Posterior cingulate gyrus (tissue), 11 donors: ENCODE results near the gene NOS1AP.

Experiments
- DNase-seq, 10 donors: peaks; one replicate each; pipeline versions ENCODE4 v3.0.0 to v3.0.0-alpha.2; 2020 to 2021; ENCODE audit warnings: mixed read lengths in 3 of 10
- intact Hi-C: fragments of 100-400 bp; cut with DNase I; formaldehyde crosslinking; loops from one replicate; pipeline ENCODE4 v1.15.1; 2023

The NOS1AP gene

DNA sequence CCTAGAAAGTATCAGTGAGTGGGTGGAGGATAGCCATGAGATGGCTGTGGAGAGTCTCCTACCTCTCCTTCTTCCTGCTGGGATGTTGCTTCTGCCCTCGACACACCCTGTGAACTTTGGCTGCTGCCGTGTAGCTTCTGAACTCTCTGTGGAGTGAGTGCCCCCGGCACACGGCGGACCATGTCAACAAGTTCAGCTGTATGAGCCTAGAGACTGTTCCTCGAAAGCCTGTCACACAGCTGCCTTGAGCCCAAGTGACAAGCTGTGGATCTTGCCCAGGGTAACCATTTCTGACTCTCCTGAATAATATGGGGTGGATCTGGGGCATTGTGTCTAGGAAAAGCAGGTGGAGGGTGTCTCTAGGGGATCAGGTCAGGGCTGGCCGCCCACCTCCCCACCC is 143.2 kb downstream of the NOS1AP start:
- DNase-seq: no peak
- intact Hi-C loops: no loop called here

DNA sequence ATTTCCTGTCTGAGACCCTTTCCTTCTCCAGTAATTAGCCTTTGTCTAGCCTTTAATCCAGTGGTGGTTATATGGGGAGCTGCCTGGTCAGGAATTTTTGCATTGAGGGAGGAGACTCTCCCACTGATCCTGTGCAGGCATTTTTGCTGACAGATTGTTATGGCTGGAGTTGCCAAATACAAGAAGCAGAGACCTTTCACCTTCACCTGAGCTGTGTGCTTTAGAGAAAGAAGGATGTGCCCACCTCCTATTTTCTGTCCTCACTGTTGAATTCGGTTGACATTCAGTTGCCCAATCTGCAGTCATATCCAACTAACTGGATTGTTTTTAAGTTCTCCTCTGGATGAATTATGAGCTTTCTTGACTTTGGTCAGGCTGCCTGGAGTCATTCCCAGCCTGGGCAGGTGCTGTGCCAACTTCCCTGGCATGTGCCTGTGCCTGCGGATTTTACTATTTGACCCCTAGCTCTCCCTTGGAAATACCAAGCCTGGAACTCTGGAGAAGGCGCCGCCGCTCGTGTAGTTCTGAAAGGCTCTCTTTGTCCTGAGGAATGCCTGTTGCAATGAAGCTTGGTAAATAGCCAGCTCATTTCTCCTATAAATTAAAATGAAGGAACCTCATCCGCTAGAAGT is 143.9 kb downstream of the NOS1AP start:
- peak in 6 of 10 donors; percentile 36 to 85 (median 64) for DNase-seq
- intact Hi-C loops: no loop called here

GRCh38 chr1:162214202-162214601 is 144.7 kb downstream of the NOS1AP start:
- intact Hi-C loops: no loop called here
- no peak for DNase-seq

DNA sequence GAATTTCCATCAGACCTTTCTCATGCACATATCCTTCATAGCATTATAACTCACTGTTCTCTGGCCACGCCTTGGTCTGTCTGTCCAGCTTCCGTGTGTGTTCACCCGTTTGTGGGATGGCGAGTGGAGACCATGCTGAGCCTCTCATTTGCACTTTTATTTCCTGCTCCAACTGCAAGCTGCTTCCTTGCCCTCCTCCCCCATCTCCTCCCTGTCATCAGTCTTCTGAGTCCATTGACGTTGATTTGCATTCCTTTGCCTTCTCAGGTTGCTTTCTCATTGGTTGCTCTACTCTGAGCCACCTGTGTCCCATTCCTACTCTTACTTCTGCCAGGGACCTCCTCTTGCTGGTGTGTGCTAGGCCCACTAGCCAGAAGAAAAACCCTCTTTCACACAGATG is 146.4 kb downstream of the NOS1AP start:
- DNase-seq: no peak
- intact Hi-C loops: no loop called here

DNA sequence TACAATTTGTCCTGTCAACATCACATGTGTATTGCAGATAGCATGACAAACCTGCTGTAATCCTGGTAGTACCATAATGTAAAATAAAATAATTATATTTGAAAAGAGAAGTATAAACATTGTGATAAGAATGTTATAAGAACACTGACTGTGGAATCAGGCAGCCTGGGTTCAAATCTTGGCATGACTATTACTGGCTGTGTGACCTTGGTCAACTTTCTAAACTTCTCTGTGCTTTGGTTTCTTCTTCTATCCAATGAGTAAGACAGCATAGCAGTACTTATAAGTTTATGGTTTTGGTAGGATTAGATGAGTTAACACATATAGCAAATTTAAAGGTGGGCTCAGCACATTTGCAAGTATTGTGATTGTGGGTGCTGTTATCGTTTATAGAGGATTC is 147.1 kb downstream of the NOS1AP start:
- DNase-seq: no peak
- intact Hi-C loops: no loop called here

DNA sequence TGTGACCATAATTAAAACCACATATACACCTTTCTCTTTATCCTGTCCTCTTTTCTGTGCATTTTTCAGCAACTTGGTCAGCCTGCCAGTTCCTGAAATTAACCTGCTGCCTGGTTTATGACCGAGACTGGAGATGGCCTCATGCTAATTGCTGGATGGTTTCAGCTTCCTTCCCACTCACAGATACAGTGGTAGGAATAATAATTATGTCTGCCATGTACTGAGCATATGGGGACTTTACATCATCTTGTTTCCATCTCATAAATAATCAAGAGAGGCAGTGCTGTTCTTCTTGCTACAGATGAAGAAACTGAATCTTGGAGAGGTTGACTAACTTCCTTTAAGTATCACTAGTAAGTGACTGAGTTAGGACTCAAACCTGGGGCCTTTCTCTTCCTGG is 148.2 kb downstream of the NOS1AP start:
- intact Hi-C loops: no loop called here
- no peak for DNase-seq

DNA sequence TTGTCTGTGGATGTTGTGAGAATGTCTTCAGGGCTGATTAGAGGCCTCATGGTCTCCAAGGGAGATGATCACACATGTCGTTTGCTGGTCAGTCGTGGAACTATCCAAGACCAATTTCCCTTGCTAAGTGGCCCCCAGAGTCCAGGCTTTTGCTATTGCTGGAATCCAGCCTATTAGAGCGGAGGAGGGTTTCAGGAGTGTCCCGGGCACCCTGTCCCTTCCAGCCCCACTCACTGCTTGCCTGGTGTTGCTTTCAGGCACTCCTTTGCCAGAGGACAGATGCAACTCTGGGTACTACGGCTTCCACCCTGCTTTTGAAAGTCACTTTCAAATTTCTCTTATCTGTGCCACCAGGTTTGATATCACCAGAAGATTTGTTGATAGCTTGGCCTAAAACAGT is 149.1 kb downstream of the NOS1AP start:
- intact Hi-C loops: no loop called here

DNA sequence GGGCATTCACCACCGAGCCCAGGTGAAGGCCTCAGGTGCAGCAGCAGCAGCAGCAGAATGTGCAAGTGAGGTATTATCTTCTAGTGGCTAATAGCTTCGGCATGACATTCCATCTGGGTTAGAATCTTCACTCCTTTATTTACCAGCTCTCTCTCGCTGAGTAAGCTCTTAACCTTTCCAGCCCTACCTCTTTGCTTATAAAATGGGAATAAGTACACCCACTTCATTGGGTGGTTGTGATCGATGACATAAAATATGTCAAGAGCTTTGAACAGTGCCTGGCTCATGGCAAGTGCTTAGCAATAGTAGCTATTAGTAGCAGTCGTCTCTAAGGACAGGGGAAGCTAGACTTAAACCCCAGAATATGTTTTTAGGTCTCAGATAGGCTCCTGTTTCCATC is 149.5 kb downstream of the NOS1AP start:
- no peak for DNase-seq
- intact Hi-C loops: no loop called here

More for the DNA sequence above, 149.1 kb downstream of the NOS1AP start:
- DNase-seq: no peak

GRCh38 chr1:162219461-162219860 is 150.0 kb downstream of the NOS1AP start:
- no peak for DNase-seq
- intact Hi-C loops: no loop called here

DNA sequence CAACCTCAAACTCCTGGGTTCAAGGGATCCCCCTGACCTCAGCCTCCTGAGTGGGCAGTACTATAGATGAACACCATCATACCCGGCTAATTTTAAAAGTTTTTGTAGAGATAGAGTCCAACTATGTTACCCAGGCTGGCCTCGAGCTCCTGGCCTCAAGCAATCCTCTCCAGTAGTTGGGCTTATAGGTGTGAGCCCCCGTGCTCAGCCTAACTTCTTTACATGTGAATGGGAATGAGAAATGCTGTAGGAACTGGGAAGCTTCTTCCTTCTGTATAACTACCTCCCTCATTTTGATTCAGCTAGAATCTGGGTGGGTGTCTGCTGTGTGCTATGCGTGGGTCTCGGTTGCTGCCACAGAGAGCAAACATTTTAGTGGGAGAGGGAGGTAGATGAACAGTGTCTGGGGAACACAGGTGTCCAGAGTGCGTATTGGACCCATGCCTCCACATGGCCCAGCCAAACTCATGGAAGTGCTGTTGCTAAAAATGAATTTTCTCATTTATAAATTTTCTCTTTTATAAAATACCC is 150.6 kb downstream of the NOS1AP start:
- intact Hi-C loops: no loop called here
- DNase-seq: peak in 1 of 10 donors; percentile 65

- no peak for DNase-seq
- intact Hi-C loops: no loop called here
Measured at GRCh38 chr1:162222014-162222413, 152.5 kb downstream of the NOS1AP start.

- no peak for DNase-seq
- intact Hi-C loops: no loop called here
Measured at GRCh38 chr1:162222730-162223129, 153.2 kb downstream of the NOS1AP start.

GRCh38 chr1:162223488-162223887 is 154.0 kb downstream of the NOS1AP start:
- DNase-seq: no peak
- intact Hi-C loops: no loop called here

DNA sequence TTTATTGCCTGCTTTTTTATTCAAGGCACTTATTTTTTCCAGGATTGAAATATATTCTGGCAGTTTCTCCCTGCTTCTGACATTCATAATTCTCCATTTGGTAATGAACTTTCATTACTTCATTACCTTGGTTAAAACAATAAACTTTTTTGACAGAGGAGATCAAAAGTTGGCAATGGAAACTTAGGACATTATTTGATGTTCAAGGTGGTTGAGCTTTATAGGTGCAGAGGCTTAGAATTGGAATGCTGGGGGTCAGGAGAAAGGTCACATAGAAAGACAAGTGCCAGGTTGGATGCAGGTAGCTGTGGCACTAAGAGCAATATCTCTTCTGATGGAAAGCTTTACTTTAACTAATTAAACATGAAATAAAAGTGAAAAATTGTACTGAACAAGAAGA is 154.8 kb downstream of the NOS1AP start:
- intact Hi-C loops: no loop called here
- DNase-seq: no peak

DNA sequence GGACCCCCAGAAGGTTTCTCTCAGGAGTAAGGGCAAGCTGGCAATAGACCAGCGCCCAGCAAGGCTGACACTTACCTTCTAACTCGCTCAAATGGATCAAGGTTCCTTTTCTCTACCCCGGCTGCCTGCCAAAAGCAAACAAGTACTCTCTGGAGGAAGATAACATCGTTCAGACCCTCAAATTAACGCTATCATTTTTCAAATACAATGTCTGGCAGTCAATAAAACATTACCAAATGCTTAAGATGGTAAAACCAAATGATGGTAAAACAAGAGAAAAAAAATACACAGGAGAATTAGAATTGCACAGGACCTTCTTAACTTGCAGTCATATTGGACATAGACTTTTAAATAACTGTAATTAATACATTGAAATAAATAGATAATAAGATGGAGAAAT is 159.1 kb downstream of the NOS1AP start:
- no peak for DNase-seq
- intact Hi-C loops: no loop called here

DNA sequence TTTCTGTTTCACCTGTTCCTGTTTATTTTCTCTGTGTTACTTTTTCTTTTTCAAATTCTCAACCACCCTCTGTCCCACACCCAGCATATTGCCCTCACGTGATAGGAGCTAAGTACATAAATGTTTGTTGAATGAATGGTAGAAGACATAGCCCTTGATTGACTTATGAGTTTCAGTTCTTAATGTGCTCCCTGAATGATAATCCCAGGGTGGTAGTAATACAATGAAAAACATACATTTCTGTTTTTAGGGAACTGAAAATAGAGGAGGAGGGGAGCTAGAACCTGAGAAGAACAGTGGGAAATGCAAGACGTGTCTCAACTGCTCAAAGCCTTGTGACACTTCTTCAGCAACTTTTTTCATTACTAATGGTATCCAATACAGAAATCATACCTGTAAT is 160.1 kb downstream of the NOS1AP start:
- intact Hi-C loops: no loop called here

DNA sequence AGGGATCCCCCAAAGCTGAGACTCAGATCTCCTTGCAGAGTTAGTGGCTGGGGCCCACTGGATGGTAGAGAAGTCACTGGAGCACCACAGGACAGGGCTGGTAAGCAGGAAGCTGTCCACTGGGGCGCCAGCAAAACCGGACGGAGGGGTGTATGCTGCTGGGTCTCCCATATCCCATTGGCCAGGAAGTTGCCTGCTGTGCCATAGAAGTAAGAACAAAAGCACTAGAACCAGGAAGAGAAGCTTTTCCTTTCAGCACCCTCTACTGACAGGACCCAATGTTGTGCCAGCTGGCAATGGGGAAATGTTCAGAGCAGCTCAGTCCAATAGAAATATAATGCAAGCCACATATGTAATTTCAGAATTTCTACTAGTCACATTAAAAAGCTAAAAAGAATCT is 160.6 kb downstream of the NOS1AP start:
- DNase-seq: peak in 5 of 10 donors; percentile 22 to 85 (median 46)
- intact Hi-C loops: loop anchor here (5.0 kb wide), 1 partner anchor 173 kb away; no protein-coding TSS in a partner anchor

More for the DNA sequence above, 160.1 kb downstream of the NOS1AP start:
- DNase-seq: no peak

DNA sequence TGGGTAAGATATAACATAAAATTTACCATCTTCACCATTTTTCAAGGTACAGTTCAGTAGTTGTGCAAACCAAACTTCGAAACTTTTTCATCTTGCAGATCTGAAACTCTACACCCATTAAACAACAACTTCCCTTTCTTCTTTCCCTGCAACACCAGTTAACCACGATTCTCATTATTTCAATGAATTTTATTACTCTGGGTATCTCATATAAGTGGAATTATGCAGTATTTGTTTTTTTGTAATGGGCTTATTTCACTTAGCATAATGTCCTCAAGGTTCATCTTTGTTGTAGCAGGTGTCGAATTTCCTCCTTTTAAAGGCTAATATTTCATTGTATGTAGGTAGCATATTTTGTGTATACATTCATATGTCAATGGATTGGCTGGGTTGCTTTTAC is 161.0 kb downstream of the NOS1AP start:
- DNase-seq: no peak
- intact Hi-C loops: loop anchor here (5.0 kb wide), 1 partner anchor 173 kb away; no protein-coding TSS in a partner anchor

- no peak for DNase-seq
- intact Hi-C loops: loop anchor here (5.0 kb wide), 1 partner anchor 175 kb away; no protein-coding TSS in a partner anchor
Measured at GRCh38 chr1:162232034-162232711, 162.7 kb downstream of the NOS1AP start.

DNA sequence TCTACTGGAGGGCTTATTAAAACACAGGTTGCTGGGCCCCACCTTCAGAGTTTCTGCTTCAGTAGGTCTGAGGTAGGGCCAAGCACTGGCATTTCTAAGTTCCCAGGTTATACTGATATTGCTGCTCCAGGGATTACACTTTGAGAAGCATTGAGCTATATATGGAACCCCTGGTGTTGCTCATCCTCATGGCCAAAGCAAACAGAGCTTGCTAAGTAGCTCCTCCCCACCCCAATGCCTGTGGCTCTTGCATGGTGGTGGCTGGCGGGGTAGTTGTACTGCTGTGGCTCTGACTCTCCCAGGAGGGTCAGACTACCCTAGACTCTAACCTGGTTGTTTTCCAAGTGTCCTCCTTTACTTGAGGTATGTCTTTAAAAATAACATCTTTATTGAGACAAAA is 163.6 kb downstream of the NOS1AP start:
- no peak for DNase-seq
- intact Hi-C loops: loop anchor here (5.0 kb wide), 1 partner anchor 176 kb away; no protein-coding TSS in a partner anchor

DNA sequence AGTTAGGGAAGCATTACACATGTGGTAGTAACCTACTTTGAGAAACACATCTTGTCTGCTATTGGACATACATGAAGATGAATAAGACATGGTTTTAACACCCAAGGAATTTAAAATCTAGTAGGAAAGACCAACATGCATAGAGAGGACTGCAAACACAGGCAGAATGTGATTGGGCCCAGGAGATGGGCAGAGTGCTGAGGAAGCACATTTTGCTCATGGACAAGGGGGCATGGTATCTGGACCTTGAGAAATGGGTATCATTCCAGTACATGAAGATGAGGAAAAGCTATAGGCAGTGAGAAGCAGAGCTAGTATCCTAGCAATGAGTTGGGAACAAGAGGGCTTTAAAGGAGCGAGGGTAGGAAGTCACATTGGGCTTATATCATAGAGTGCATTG is 164.4 kb downstream of the NOS1AP start:
- intact Hi-C loops: loop anchor here (5.0 kb wide), 1 partner anchor 177 kb away; no protein-coding TSS in a partner anchor

DNA sequence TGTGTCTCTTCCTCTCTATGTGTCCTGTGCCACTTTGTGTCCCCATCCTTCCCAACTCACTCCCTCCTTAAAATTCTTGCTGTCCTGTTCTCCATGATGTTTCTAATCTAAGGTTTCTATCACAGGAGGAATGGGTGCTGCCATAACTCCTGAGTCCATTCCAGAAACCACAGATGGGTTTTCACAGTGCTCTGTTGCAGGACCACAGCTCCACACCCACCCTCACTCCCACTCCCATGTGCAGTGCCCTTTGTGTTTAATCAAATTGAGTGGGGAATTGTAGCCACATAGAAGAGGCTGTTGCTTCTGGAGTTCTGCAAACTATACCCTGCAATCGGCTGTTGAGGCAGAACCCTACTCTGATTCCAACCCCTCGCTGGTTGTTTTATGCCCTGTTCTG is 165.1 kb downstream of the NOS1AP start:
- intact Hi-C loops: loop anchor here (5.0 kb wide), 1 partner anchor 177 kb away; no protein-coding TSS in a partner anchor
- no peak for DNase-seq

More for the DNA sequence above, 164.4 kb downstream of the NOS1AP start:
- no peak for DNase-seq
